GM20000 (cell line): ENCODE results near the gene PXN.
"Not testable (repeated sequence)": the region's sequence is repeated elsewhere in the genome, so short reads cannot be mapped to it uniquely, and the experiment has no call there.

Experiments used
- DNase-seq: peaks from one replicate; pipeline ENCODE4 v3.0.0; 2012; ENCODE audit warnings: low spot score
- TF ChIP-seq, protein P1 (sequence below): IDR thresholded peaks from 2 replicates; pipeline ENCODE4 v1.5.1; 2012; ENCODE audit warnings: mild to moderate bottlenecking, control low read depth; ENCODE audit errors: extremely low read depth, missing control alignments

Gene PXN

DNA sequence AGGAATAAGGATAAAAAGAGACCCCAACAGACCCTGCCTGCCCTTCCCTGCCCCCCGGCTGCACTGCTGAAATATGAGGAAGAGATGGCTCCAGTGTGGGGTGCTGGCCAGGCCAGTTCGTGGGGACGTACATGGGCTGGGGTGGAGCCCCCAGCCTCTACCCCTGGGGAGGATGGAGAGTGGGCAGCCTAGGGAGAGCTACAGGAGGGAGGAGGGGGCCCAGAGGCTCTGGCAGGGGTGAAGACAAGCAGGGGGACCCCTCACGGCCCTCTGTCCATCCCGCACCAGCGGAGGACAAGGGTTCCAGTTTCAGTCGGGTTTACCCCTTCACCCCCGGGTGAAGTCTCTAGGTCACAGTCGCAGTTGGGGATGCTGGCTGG lies 53.6 kb downstream of the PXN start:
- TF ChIP-seq, protein P1, sequence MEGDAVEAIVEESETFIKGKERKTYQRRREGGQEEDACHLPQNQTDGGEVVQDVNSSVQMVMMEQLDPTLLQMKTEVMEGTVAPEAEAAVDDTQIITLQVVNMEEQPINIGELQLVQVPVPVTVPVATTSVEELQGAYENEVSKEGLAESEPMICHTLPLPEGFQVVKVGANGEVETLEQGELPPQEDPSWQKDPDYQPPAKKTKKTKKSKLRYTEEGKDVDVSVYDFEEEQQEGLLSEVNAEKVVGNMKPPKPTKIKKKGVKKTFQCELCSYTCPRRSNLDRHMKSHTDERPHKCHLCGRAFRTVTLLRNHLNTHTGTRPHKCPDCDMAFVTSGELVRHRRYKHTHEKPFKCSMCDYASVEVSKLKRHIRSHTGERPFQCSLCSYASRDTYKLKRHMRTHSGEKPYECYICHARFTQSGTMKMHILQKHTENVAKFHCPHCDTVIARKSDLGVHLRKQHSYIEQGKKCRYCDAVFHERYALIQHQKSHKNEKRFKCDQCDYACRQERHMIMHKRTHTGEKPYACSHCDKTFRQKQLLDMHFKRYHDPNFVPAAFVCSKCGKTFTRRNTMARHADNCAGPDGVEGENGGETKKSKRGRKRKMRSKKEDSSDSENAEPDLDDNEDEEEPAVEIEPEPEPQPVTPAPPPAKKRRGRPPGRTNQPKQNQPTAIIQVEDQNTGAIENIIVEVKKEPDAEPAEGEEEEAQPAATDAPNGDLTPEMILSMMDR: no peak
- DNase-seq: no peak

DNA sequence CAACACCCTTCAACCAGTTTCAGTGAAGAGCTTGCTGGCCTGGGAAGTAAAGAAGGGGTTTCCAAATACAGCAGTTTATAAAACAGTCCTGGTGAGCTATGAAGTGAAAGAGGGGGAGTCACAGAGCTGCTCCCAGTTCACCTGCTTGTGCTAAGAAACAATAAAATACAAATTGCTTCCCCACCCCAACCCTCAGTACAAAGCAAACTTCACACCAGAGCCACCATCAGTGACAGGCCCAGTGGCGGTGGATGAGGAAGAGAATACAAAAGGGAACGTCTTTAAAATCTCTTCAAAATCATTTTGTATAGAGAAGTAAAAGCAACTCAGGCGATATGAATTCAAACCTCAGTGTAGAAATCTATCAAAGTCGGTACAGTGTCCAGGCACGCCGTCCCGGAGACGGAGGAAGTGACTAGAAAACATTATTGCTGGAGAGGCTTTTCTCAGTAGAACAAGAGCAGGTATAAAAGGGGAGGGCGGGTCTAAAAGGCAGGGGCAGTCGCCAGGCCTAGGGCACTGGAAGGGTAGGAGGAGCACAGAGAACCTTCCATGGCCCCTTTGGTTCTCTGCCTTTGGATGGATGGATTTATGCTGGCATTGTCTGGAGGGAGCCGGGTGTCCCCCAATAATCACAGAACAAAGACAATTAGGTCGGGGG lies 54.2 kb downstream of the PXN start:
- no peak for DNase-seq
- TF ChIP-seq, protein P1: no peak

DNA sequence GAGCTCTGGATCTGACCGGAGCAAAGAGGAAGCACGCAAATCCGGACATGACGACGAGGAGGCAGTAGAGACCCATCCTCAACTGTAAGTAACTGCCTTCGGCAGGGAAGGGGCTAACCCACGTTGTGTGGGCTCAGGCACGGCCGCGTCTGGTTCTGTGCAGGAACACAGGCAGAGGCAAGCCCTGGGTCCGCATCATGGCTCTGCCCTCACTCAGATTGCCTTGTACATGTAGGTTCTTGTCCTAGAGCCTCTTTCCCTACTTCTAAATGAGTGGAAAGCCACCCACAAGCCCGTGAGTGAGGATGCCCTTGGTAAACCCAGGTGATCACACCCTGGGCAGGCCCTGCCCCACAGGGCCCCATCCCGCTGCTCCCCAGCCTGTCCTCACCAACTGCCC lies 55.7 kb downstream of the PXN start:
- no peak for DNase-seq
- TF ChIP-seq, protein P1: no peak

DNA sequence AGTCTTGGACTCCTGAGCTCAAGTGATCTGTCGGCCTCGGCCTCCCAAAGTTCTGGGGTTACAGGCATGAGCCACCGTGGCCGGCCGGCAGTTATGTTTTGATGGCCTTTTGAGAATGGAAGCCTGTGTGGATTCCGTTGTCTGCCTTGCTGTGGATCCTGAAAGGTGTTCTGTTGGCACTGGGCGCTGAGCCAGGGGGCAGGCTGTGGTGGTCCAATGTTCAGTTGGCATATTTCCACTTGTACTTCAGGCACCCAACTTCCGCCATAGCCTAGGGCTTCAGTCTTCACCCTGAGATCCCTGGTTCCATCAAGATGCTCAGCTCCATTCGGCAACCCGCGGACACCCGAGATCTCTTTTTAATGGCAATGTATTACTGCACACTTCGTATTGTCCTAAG lies 58.3 kb downstream of the PXN start:
- DNase-seq: no peak
- TF ChIP-seq, protein P1: no peak

DNA sequence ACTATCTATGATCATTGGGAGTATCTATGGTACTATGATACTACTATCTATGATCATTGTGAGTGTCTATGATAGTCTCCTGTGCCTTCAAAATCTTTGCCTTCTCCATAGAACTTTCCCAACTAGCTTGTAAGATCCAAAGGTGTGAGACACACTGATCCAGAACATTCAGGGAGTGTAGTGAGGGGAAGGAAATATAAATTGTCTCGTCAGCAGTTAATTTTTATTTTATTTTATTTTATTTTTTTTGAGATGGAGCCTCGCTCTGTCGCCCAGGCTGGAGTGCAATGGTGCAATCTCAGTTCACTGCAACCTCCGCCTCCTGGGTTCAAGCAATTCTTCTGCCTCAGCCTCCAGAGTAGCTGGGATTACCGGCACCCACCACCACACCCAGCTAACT lies 58.7 kb downstream of the PXN start:
- DNase-seq: not testable (repeated sequence)

DNA sequence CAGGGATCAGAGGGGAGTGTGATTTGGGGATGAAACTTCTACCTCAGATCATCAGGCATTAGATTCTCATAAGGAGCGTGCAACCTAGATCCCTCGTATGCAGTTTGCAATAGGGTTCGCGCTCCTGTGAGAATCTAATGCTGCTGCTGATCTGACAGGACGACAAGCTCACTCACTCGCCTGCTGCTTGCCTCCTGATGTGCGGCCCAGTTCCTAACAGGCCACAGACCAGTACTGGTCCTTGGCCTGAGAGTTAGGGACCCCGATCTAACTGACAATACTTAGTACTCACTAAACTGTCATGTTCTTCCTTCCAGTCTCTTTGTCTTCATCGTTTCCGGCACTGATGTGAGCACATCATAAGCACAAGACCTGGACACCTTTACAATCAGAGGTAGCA lies 59.3 kb downstream of the PXN start:
- DNase-seq: no peak
- TF ChIP-seq, protein P1: no peak

DNA sequence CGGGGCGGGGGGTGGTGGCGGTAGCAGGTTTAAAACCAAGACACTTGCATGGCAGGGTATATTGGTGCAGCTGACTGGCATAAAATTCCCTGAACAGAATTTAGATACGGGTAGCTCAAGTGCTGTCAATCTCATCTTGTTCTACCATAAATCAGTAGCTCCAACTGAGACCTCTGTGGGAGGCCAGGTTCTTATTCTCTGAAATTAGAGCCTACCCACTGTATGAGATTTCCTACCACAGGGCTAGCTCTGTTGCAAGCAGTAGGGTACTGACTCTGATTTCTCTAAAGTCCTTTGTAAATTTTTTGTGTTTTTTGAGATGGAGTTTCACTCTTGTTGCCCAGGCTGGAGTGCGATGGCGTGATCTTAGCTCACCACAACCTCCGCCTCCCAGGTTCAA lies 61.4 kb downstream of the PXN start:
- TF ChIP-seq, protein P1: no peak

DNA sequence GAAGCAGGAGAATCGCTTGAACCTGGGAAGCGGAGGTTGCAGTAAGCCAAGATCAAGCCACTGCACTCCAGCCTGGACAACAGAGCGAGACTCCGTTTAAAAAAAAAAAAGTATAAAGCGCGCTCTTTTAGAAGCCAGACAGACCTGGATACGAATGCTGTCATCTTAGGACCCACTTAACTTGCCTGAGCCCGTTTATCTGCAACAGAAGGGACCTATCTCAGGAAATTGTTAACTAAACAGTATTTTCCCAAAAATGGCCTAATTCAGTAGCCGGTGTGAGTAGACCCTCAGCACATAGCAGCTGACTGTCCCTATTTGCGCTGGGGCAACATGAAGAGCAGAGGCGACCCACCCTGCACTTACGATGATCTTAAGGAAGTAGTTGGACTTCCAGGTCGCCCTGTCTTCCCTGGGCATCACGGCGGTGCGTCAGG lies 65.1 kb downstream of the PXN start:
- TF ChIP-seq, protein P1: no peak
- DNase-seq: no peak

More for the DNA sequence above, 61.4 kb downstream of the PXN start:
- no peak for DNase-seq
